ENCODE measurements around the gene TEX2. TPM values are rescaled to one million over a fixed set of nuclear protein-coding genes. Genes with fewer than 3 reads are reported as not detected.

TEX2 gene
- total and polyA plus RNA-seq, 8 donors = 20.1 to 38.2 (median 24.5) TPM

DNA sequence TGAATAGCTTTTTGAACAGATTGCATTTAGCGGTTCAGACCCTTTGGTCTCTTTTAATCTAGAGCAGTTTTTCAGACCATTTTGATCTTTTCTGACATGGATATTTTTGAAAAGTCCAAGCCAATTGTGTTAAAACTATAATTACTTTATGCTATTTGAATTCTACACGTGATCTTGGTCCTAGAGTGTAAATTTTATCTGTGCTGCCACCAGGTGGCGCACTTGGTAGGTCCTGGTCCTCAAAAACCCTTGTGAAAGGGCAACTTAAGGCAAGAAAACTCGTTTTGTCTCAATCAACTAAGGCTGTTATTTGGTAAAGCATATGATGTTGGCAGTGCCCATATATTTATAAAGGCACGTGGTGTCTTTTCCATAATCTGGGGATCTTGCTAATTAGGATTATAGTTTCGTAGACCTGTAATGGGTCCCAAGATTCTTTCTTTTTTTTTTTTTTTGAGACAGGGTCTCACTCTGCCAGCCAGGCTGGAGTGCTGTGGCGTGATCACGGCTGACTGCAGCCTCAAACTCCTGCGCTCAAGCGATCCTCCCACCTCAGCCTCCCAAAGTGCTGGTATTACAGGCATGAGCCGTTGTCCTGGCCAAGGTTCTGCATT is 43.9 kb upstream of the TEX2 start:
- TF ChIP-seq, protein P1, sequence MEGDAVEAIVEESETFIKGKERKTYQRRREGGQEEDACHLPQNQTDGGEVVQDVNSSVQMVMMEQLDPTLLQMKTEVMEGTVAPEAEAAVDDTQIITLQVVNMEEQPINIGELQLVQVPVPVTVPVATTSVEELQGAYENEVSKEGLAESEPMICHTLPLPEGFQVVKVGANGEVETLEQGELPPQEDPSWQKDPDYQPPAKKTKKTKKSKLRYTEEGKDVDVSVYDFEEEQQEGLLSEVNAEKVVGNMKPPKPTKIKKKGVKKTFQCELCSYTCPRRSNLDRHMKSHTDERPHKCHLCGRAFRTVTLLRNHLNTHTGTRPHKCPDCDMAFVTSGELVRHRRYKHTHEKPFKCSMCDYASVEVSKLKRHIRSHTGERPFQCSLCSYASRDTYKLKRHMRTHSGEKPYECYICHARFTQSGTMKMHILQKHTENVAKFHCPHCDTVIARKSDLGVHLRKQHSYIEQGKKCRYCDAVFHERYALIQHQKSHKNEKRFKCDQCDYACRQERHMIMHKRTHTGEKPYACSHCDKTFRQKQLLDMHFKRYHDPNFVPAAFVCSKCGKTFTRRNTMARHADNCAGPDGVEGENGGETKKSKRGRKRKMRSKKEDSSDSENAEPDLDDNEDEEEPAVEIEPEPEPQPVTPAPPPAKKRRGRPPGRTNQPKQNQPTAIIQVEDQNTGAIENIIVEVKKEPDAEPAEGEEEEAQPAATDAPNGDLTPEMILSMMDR (IDR thresholded peaks at IDR 0.05) = peak; percentile 82 to 84
- H3K27me3 ChIP-seq = no peaks in the 10 kb centered on the region
- peaks cover 7 to 21% of the 10 kb centered on the region in 2 donors for H3K4me1 ChIP-seq
- no peaks in the 10 kb centered on the region for H3K36me3 ChIP-seq
- H3K27ac ChIP-seq = no peak overlapping the region
- ATAC-seq = peak; percentile 69
- no peak overlapping the region for H3K4me3 ChIP-seq
- H3K9me3 ChIP-seq = no peaks in the 10 kb centered on the region
- peak in 3 of 4 donors; percentile 47 to 83 (median 68) for DNase-seq
- intact Hi-C loops (cut with DNase I) = loop anchor here in 1 of 2 donors (5.0 kb wide), 1 partner anchor 110 kb away; no protein-coding TSS in a partner anchor

DNA sequence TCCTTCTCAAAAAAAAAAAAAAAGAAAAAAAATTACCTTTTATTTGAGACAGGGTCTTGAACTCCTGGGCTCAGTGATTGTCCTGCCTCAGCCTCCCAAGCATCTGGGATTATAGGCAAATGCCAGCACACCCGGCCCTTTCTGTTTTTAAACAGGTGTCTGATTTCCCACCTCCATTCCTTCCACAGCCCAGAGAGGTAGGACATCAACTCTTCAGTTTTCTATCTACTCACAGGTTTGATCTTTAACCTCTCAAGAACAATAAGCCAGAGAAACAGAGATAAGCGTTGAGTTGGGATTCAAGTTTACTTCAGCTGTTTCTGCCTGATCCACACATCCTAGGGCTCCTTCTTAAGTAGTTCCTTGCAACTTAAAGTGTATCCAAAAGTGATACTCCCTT is 41.5 kb upstream of the TEX2 start:
- Histone ChIP-seq H3K27me3 (no peaks in the 10 kb centered on the region), H3K36me3 (no peaks in the 10 kb centered on the region), H3K4me1 (peaks cover 7 to 21% of the 10 kb centered on the region in 2 donors), H3K4me3 (no peak overlapping the region), H3K9me3 (no peaks in the 10 kb centered on the region), H3K27ac (no peak overlapping the region)
- intact Hi-C loops (cut with DNase I) = no loop called here
- ATAC-seq (no peak), DNase-seq (no peak)
- TF ChIP-seq, protein P1 (IDR thresholded peaks at IDR 0.05) = no peak

DNA sequence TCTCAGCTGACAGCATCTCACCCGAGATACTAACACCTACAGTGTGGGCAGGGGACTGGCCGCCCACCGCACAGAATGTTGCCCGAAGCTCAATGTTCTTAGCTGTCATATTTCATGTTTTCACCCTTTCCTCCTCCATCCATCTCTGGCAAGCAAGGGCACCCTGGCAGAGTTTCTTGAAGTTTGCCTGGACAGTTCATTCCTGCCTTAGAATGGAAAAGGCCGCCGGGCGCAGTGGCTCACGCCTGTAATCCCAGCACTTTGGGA is 37.6 kb upstream of the TEX2 start:
- no peak overlapping the region for H3K27ac ChIP-seq
- TF ChIP-seq, protein P1 (IDR thresholded peaks at IDR 0.05) = no peak
- no peaks in the 10 kb centered on the region for H3K9me3 ChIP-seq
- intact Hi-C loops (cut with DNase I) = no loop called here
- ATAC-seq = no peak
- peaks cover 7 to 13% of the 10 kb centered on the region in 2 donors for H3K4me1 ChIP-seq
- no peaks in the 10 kb centered on the region for H3K36me3 ChIP-seq
- H3K4me3 ChIP-seq = no peak overlapping the region
- no peaks in the 10 kb centered on the region for H3K27me3 ChIP-seq
- DNase-seq = no peak

DNA sequence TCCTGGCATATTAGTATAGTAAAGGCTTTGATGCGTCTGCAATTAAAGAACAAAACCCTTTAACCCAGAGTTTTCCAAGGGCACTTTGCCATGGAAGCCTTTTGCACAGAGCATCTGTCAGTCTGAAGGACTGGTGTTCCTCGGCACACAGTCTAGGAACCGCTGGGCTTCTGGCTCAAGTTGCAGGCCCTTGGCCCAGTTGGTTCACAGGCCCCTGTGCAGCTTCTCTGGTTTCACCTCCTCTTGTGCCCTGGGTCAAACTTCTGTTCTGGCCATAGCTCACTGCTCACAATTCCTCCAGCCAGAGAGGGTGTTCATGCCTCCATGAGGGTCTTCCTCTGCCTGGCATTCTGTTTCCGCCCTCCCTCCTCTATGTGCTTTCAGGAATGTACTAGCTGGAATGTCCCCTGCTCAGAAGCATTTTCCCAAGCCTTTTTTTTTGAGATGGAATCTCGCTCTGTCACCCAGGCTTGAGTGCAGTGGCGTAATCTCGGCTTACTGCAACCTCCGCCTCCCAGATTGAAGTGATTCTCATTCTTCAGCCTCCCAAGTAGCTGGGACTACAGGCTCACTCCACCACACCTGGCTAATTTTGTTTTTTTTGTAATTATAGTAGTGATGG is 34.5 kb upstream of the TEX2 start:
- H3K27ac ChIP-seq = no peak overlapping the region
- H3K27me3 ChIP-seq = no peaks in the 10 kb centered on the region
- H3K4me1 ChIP-seq = peaks cover 2 to 3% of the 10 kb centered on the region in 2 donors
- DNase-seq (no peak), ATAC-seq (no peak)
- TF ChIP-seq, protein P1 (IDR thresholded peaks at IDR 0.05) = no peak
- no peak overlapping the region for H3K4me3 ChIP-seq
- intact Hi-C loops (cut with DNase I) = no loop called here
- H3K9me3 ChIP-seq = no peaks in the 10 kb centered on the region
- H3K36me3 ChIP-seq = no peaks in the 10 kb centered on the region

DNA sequence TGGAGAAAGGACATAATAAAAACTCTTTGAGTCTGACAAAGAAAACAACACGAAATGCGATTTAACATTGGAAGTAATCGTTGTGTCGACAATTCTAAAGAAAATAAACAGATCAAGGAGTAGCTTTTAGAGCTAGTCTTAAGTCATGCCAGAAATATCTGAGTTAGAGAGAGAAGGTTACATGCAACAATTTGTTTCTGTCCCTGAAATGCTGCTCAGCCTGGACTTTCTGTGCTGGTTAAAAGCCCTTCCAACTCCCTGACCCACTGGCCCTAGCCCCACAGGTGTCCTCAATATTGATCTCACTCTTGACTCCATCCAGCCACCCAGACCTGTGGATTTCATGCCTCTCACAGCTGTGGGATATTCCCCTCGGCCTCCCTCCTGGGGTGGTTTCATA is 33.2 kb upstream of the TEX2 start:
- DNase-seq (no peak), ATAC-seq (no peak)
- Histone ChIP-seq H3K4me1 (no peaks in the 10 kb centered on the region), H3K9me3 (peaks cover 0 to 4% of the 10 kb centered on the region in 2 donors), H3K27me3 (no peaks in the 10 kb centered on the region), H3K27ac (no peak overlapping the region), H3K36me3 (no peaks in the 10 kb centered on the region), H3K4me3 (no peak overlapping the region)
- TF ChIP-seq, protein P1 (IDR thresholded peaks at IDR 0.05) = no peak
- intact Hi-C loops (cut with DNase I) = no loop called here

Measured in left lung (tissue), 10 donors.